Stimulated activated naive CD8-positive, alpha-beta T cell treated with anti-CD3 and anti-CD28 coated beads, Interleukin-15, Interleukin-2, amounts not matched to agents 100 ng/mL and 50 ng/mL, for 24 hours (primary cell): ENCODE measurements around the gene FAM174B.

ENCODE experiments used
- H3K27ac Mint-ChIP-seq: one replicate; pipeline ENCODE4 v1.8.0; 2021; ENCODE audit warnings: mild to moderate bottlenecking, mixed read lengths
- H3K27me3 Mint-ChIP-seq: one replicate; pipeline ENCODE4 v1.8.0; 2021; ENCODE audit warnings: mixed read lengths
- H3K36me3 Mint-ChIP-seq: one replicate; pipeline ENCODE4 v1.8.0; 2021; ENCODE audit warnings: low read depth, mixed read lengths
- H3K4me1 Mint-ChIP-seq: one replicate; pipeline ENCODE4 v1.8.0; 2021; ENCODE audit warnings: low read depth, mixed read lengths
- H3K4me3 Mint-ChIP-seq: one replicate; pipeline ENCODE4 v1.8.0; 2021; ENCODE audit warnings: mild to moderate bottlenecking, mixed read lengths
- H3K9me3 Mint-ChIP-seq: one replicate; pipeline ENCODE4 v1.8.0; 2021; ENCODE audit warnings: mixed read lengths

Gene FAM174B

GRCh38 chr15:92591275-92591674, 64.3 kb downstream of the FAM174B start:
- Mint-ChIP-seq H3K27me3 (peaks cover 14% of the 10 kb centered on the region), H3K9me3 (no peaks in the 10 kb centered on the region), H3K4me3 (no peak overlapping the region), H3K4me1 (no peaks in the 10 kb centered on the region), H3K36me3 (no peaks in the 10 kb centered on the region), H3K27ac (no peak overlapping the region)

- Mint-ChIP-seq H3K27ac (no peak overlapping the region), H3K4me1 (no peaks in the 10 kb centered on the region), H3K9me3 (no peaks in the 10 kb centered on the region), H3K36me3 (no peaks in the 10 kb centered on the region), H3K27me3 (no peaks in the 10 kb centered on the region), H3K4me3 (no peak overlapping the region)
Measured at GRCh38 chr15:92586966-92587365, 68.6 kb downstream of the FAM174B start.

- Mint-ChIP-seq H3K9me3 (no peaks in the 10 kb centered on the region), H3K27ac (no peak overlapping the region), H3K27me3 (no peaks in the 10 kb centered on the region), H3K4me3 (no peak overlapping the region), H3K4me1 (no peaks in the 10 kb centered on the region), H3K36me3 (no peaks in the 10 kb centered on the region)
Measured at GRCh38 chr15:92586383-92586942, 69.1 kb downstream of the FAM174B start.

GRCh38 chr15:92584105-92584504, 71.5 kb downstream of the FAM174B start:
- Mint-ChIP-seq H3K4me1 (no peaks in the 10 kb centered on the region), H3K9me3 (no peaks in the 10 kb centered on the region), H3K4me3 (no peak overlapping the region), H3K27me3 (no peaks in the 10 kb centered on the region), H3K36me3 (no peaks in the 10 kb centered on the region), H3K27ac (no peak overlapping the region)

GRCh38 chr15:92583096-92584034, 72.2 kb downstream of the FAM174B start:
- Mint-ChIP-seq H3K36me3 (no peaks in the 10 kb centered on the region), H3K4me1 (no peaks in the 10 kb centered on the region), H3K4me3 (no peak overlapping the region), H3K9me3 (no peaks in the 10 kb centered on the region), H3K27ac (no peak overlapping the region), H3K27me3 (no peaks in the 10 kb centered on the region)

- Mint-ChIP-seq H3K27me3 (no peaks in the 10 kb centered on the region), H3K4me1 (no peaks in the 10 kb centered on the region), H3K36me3 (no peaks in the 10 kb centered on the region), H3K4me3 (no peak overlapping the region), H3K9me3 (no peaks in the 10 kb centered on the region), H3K27ac (no peak overlapping the region)
Measured at GRCh38 chr15:92582206-92582605, 73.4 kb downstream of the FAM174B start.

GRCh38 chr15:92580933-92581445, 74.6 kb downstream of the FAM174B start:
- H3K4me1 Mint-ChIP-seq, result no peaks in the 10 kb centered on the region
- H3K27me3 Mint-ChIP-seq, result peaks cover 3% of the 10 kb centered on the region
- no peak overlapping the region for H3K4me3 Mint-ChIP-seq
- no peaks in the 10 kb centered on the region for H3K9me3 Mint-ChIP-seq
- no peak overlapping the region for H3K27ac Mint-ChIP-seq
- H3K36me3 Mint-ChIP-seq, result no peaks in the 10 kb centered on the region

- Mint-ChIP-seq H3K36me3 (no peaks in the 10 kb centered on the region), H3K9me3 (no peaks in the 10 kb centered on the region), H3K4me3 (no peak overlapping the region), H3K27ac (no peak overlapping the region), H3K4me1 (no peaks in the 10 kb centered on the region), H3K27me3 (peaks cover 3% of the 10 kb centered on the region)
Measured at GRCh38 chr15:92580521-92580920, 75.1 kb downstream of the FAM174B start.

GRCh38 chr15:92579931-92580470, 75.6 kb downstream of the FAM174B start:
- Mint-ChIP-seq H3K4me1 (no peaks in the 10 kb centered on the region), H3K27ac (no peak overlapping the region), H3K27me3 (peaks cover 7% of the 10 kb centered on the region), H3K9me3 (no peaks in the 10 kb centered on the region), H3K4me3 (no peak overlapping the region), H3K36me3 (no peaks in the 10 kb centered on the region)

GRCh38 chr15:92579486-92579885, 76.1 kb downstream of the FAM174B start:
- H3K4me3 Mint-ChIP-seq, result no peak overlapping the region
- H3K27me3 Mint-ChIP-seq, result peaks cover 10% of the 10 kb centered on the region
- no peaks in the 10 kb centered on the region for H3K9me3 Mint-ChIP-seq
- H3K27ac Mint-ChIP-seq, result no peak overlapping the region
- no peaks in the 10 kb centered on the region for H3K4me1 Mint-ChIP-seq
- H3K36me3 Mint-ChIP-seq, result no peaks in the 10 kb centered on the region

GRCh38 chr15:92578096-92578835, 77.3 kb downstream of the FAM174B start:
- Mint-ChIP-seq H3K36me3 (no peaks in the 10 kb centered on the region), H3K9me3 (no peaks in the 10 kb centered on the region), H3K27ac (no peak overlapping the region), H3K27me3 (peaks cover 10% of the 10 kb centered on the region), H3K4me3 (no peak overlapping the region), H3K4me1 (no peaks in the 10 kb centered on the region)

GRCh38 chr15:92576597-92577200, 78.9 kb downstream of the FAM174B start:
- Mint-ChIP-seq H3K27ac (no peak overlapping the region), H3K27me3 (peaks cover 10% of the 10 kb centered on the region), H3K36me3 (no peaks in the 10 kb centered on the region)

GRCh38 chr15:92574566-92574965, 81.0 kb downstream of the FAM174B start:
- no peaks in the 10 kb centered on the region for H3K4me1 Mint-ChIP-seq
- H3K36me3 Mint-ChIP-seq, result no peaks in the 10 kb centered on the region

More at GRCh38 chr15:92576597-92577200, 78.9 kb downstream of the FAM174B start:
- H3K4me3 Mint-ChIP-seq, result no peak overlapping the region
- no peaks in the 10 kb centered on the region for H3K4me1 Mint-ChIP-seq
- H3K9me3 Mint-ChIP-seq, result no peaks in the 10 kb centered on the region

GRCh38 chr15:92574161-92574560, 81.4 kb downstream of the FAM174B start:
- no peaks in the 10 kb centered on the region for H3K36me3 Mint-ChIP-seq
- H3K27me3 Mint-ChIP-seq, result peaks cover 10% of the 10 kb centered on the region
- H3K4me3 Mint-ChIP-seq, result no peak overlapping the region
- H3K9me3 Mint-ChIP-seq, result no peaks in the 10 kb centered on the region
- H3K4me1 Mint-ChIP-seq, result no peaks in the 10 kb centered on the region
- H3K27ac Mint-ChIP-seq, result no peak overlapping the region

More at GRCh38 chr15:92574566-92574965, 81.0 kb downstream of the FAM174B start:
- no peaks in the 10 kb centered on the region for H3K9me3 Mint-ChIP-seq
- no peak overlapping the region for H3K4me3 Mint-ChIP-seq
- no peak overlapping the region for H3K27ac Mint-ChIP-seq
- peaks cover 10% of the 10 kb centered on the region for H3K27me3 Mint-ChIP-seq
